GM12878 (cell line): Measurements from ENCODE around the gene SVOP. TPM values are rescaled to one million over a fixed set of nuclear protein-coding genes. Genes with fewer than 3 reads are reported as not detected.

Experiments used
- CREB1 ChIP-seq: IDR thresholded peaks from 2 replicates; pipeline ENCODE4 v1.6.1; 2012; ENCODE audit warnings: low read depth, mild to moderate bottlenecking, inconsistent platforms
- CTCF ChIP-seq, 3 experiments: IDR thresholded peaks in 2 of 3; conservative IDR thresholded peaks in 1 of 3; 2 replicates each; pipeline ENCODE4 v1.5.1; 2011; ENCODE audit warnings: low read depth in 3 of 3, low read length in 3 of 3, mild to moderate bottlenecking in 3 of 3, control low read depth in 2 of 3, moderate library complexity in 2 of 3, inconsistent platforms in 1 of 3, mixed read lengths in 1 of 3; ENCODE audit not compliant: control insufficient read depth in 2 of 3, insufficient read depth in 1 of 3; ENCODE audit errors: extremely low read depth in 1 of 3
- EP300 ChIP-seq, 2 experiments: fragments of 150-350 bp in 1 of 2; IDR thresholded peaks; 2 replicates each; pipeline ENCODE4 v1.6.1; 2011 to 2012; ENCODE audit warnings: low read depth in 2 of 2, low read length in 2 of 2, borderline replicate concordance in 1 of 2, improper control_type of control experiment in 1 of 2, inconsistent platforms in 1 of 2; ENCODE audit not compliant: control insufficient read depth in 1 of 2
- GATAD2B ChIP-seq: fragments of 450-650 bp; conservative IDR thresholded peaks from 2 replicates; pipeline ENCODE4 v1.6.1; 2017; ENCODE audit warnings: low read depth, mild to moderate bottlenecking, moderate library complexity
- HDGF ChIP-seq: fragments of 450-650 bp; IDR thresholded peaks from 2 replicates; pipeline ENCODE4 v1.6.1; 2016; ENCODE audit warnings: antibody characterized with exemption
- IRF4 ChIP-seq: IDR thresholded peaks from 2 replicates; pipeline ENCODE4 v1.6.1; 2011; ENCODE audit warnings: low read depth, low read length
- KLF5 ChIP-seq: fragments of 450-650 bp; IDR thresholded peaks from 2 replicates; pipeline ENCODE4 v1.6.1; 2014; ENCODE audit warnings: mild to moderate bottlenecking; ENCODE audit not compliant: partially characterized antibody
- MTA3 ChIP-seq: IDR thresholded peaks from 2 replicates; pipeline ENCODE4 v1.6.1; 2012; ENCODE audit warnings: low read length, inconsistent platforms, borderline replicate concordance
- NFYA ChIP-seq: IDR thresholded peaks from 2 replicates; pipeline ENCODE4 v1.6.1; 2011; ENCODE audit warnings: low read depth, mild to moderate bottlenecking, low read length, improper control_type of control experiment, borderline replicate concordance
- POLR2A ChIP-seq: IDR thresholded peaks from 2 replicates; pipeline ENCODE4 v1.6.1; 2011; ENCODE audit warnings: low read depth, mild to moderate bottlenecking, low read length
- POLR2AphosphoS2 ChIP-seq: IDR thresholded peaks from 2 replicates; pipeline ENCODE4 v1.6.1; 2011; ENCODE audit warnings: low read depth, mild to moderate bottlenecking, low read length, improper control_type of control experiment, moderate library complexity
- RAD51 ChIP-seq: fragments of 450-650 bp; IDR thresholded peaks from 2 replicates; pipeline ENCODE4 v1.6.1; 2016; ENCODE audit warnings: moderate library complexity, mild to moderate bottlenecking, inconsistent platforms
- SP1 ChIP-seq: IDR thresholded peaks from one replicate; pipeline ENCODE4 v1.6.1; 2011; ENCODE audit warnings: low read depth, low read length
- USF2 ChIP-seq: IDR thresholded peaks from 2 replicates; pipeline ENCODE4 v1.6.1; 2011; ENCODE audit warnings: low read depth, low read length, improper control_type of control experiment, borderline replicate concordance
- polyA plus RNA-seq, 11 experiments: library from polyadenylated mRNA; depleted of rRNA in 4 of 11; unstranded in 6 of 11; stranded (reverse) in 5 of 11; fragments of >200 nt; fragmentation: Nextera tagmentation in 4 of 11; fragmentation: Illumina TruSeq in 1 of 11; extraction: Ambion mirVana in 4 of 11; extraction: Trizol in 1 of 11; gene quantifications; 1 replicate in 1 of 11; 2 replicates in 10 of 11; pipeline versions ENCODE4 v1.2.1 to v1.2.3, GENCODE V29; 2011 to 2016; ENCODE audit warnings: inconsistent platforms in 2 of 11, missing spikeins in 2 of 11, low read depth in 1 of 11
- total RNA-seq, 4 experiments: library from RNA; depleted of rRNA in 3 of 4; stranded (reverse); fragments of >200 nt in 3 of 4; fragmentation: Illumina TruSeq in 1 of 4; extraction: Trizol in 1 of 4; gene quantifications; 2 replicates each; pipeline versions ENCODE4 v1.2.1 to v1.2.3, GENCODE V29; 2013 to 2021
- TF ChIP-seq, protein P1 (sequence below): fragments of 450-650 bp; IDR thresholded peaks from 2 replicates; pipeline ENCODE4 v1.6.1; 2016; ENCODE audit warnings: mild to moderate bottlenecking
- TF ChIP-seq, protein P2 (sequence below): fragments of 150-350 bp; IDR thresholded peaks from 2 replicates; pipeline ENCODE4 v1.6.1; 2016; ENCODE audit warnings: low read depth, low read length
- TF ChIP-seq, protein P3 (sequence below): fragments of 450-650 bp; IDR thresholded peaks from 2 replicates; pipeline ENCODE4 v1.6.1; 2016; ENCODE audit warnings: mild to moderate bottlenecking, moderate library complexity, borderline replicate concordance

Gene SVOP
- total and polyA plus RNA-seq, 10 of the 15 experiments (the other 5 are each of a cell fraction or from before 2014, with no cell fraction given), result under 0.01 TPM; not detected in 9

DNA sequence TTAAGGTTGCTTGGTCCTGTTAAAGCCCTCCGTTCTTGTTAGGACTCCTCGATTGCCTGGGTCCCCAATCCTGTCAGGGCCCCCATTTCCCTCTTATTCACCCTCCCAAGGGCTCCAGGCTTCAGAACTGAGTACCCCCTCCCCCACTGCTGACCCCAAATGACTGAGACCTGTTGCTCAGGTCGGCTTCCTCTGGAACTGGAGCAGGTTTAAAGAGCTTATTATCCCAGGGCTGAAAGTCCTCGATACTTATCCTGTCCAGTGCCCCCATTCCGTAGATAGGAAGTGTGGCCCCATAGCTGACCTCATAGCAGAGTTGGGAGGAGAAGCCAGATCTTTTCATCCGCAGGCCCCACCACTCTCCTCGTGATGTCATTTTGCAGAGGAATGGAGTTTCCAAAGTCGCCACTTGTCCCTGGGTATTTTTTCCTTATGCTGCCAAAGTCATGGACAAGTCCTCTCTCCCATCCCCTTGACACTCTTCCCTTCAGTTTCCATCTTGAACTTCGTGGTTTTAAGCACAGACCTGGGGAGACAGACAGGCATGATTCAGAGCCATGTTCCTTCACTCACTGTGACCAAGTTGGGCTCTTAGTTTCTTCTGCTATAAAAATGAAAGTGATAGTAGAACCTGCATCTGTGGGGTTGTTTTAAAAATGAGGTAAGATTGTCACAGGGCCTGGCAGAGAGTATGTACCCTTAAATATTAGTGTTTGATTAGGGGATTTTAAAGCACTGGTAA lies 32.7 kb upstream of the SVOP start (continued):
- no peak for TF ChIP-seq CTCF (IDR thresholded peaks at IDR 0.05 in 2 of 3, conservative IDR thresholded peaks at IDR 0.05 in 1 of 3; ENCODE audit: control insufficient read depth in 2 of 3, extremely low read depth in 1 of 3, insufficient read depth in 1 of 3, low read depth in 3 of 3, low read length in 3 of 3)
- no peak for TF ChIP-seq NFYA
- TF ChIP-seq POLR2A, result peak; percentile 60
- no peak; the same call in 1 of the 2 replicates for TF ChIP-seq MTA3
- TF ChIP-seq IRF4, result no peak
- no peak for TF ChIP-seq GATAD2B
- peak; percentile 48; the same call in 1 of the 2 replicates for TF ChIP-seq RAD51
- TF ChIP-seq, protein P1, sequence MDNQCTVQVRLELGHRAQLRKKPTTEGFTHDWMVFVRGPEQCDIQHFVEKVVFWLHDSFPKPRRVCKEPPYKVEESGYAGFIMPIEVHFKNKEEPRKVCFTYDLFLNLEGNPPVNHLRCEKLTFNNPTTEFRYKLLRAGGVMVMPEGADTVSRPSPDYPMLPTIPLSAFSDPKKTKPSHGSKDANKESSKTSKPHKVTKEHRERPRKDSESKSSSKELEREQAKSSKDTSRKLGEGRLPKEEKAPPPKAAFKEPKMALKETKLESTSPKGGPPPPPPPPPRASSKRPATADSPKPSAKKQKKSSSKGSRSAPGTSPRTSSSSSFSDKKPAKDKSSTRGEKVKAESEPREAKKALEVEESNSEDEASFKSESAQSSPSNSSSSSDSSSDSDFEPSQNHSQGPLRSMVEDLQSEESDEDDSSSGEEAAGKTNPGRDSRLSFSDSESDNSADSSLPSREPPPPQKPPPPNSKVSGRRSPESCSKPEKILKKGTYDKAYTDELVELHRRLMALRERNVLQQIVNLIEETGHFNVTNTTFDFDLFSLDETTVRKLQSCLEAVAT, result no peak
- no peak for TF ChIP-seq POLR2AphosphoS2
- TF ChIP-seq HDGF, result no peak
- no peak for TF ChIP-seq KLF5
- TF ChIP-seq USF2, result no peak
- TF ChIP-seq CREB1, result no peak
- TF ChIP-seq, protein P2, sequence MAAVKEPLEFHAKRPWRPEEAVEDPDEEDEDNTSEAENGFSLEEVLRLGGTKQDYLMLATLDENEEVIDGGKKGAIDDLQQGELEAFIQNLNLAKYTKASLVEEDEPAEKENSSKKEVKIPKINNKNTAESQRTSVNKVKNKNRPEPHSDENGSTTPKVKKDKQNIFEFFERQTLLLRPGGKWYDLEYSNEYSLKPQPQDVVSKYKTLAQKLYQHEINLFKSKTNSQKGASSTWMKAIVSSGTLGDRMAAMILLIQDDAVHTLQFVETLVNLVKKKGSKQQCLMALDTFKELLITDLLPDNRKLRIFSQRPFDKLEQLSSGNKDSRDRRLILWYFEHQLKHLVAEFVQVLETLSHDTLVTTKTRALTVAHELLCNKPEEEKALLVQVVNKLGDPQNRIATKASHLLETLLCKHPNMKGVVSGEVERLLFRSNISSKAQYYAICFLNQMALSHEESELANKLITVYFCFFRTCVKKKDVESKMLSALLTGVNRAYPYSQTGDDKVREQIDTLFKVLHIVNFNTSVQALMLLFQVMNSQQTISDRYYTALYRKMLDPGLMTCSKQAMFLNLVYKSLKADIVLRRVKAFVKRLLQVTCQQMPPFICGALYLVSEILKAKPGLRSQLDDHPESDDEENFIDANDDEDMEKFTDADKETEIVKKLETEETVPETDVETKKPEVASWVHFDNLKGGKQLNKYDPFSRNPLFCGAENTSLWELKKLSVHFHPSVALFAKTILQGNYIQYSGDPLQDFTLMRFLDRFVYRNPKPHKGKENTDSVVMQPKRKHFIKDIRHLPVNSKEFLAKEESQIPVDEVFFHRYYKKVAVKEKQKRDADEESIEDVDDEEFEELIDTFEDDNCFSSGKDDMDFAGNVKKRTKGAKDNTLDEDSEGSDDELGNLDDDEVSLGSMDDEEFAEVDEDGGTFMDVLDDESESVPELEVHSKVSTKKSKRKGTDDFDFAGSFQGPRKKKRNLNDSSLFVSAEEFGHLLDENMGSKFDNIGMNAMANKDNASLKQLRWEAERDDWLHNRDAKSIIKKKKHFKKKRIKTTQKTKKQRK, result no peak
- TF ChIP-seq, protein P3, sequence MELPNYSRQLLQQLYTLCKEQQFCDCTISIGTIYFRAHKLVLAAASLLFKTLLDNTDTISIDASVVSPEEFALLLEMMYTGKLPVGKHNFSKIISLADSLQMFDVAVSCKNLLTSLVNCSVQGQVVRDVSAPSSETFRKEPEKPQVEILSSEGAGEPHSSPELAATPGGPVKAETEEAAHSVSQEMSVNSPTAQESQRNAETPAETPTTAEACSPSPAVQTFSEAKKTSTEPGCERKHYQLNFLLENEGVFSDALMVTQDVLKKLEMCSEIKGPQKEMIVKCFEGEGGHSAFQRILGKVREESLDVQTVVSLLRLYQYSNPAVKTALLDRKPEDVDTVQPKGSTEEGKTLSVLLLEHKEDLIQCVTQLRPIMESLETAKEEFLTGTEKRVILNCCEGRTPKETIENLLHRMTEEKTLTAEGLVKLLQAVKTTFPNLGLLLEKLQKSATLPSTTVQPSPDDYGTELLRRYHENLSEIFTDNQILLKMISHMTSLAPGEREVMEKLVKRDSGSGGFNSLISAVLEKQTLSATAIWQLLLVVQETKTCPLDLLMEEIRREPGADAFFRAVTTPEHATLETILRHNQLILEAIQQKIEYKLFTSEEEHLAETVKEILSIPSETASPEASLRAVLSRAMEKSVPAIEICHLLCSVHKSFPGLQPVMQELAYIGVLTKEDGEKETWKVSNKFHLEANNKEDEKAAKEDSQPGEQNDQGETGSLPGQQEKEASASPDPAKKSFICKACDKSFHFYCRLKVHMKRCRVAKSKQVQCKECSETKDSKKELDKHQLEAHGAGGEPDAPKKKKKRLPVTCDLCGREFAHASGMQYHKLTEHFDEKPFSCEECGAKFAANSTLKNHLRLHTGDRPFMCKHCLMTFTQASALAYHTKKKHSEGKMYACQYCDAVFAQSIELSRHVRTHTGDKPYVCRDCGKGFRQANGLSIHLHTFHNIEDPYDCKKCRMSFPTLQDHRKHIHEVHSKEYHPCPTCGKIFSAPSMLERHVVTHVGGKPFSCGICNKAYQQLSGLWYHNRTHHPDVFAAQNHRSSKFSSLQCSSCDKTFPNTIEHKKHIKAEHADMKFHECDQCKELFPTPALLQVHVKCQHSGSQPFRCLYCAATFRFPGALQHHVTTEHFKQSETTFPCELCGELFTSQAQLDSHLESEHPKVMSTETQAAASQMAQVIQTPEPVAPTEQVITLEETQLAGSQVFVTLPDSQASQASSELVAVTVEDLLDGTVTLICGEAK, result peak; percentile 37; the same call in 1 of the 2 replicates
- no peak for TF ChIP-seq SP1
- TF ChIP-seq EP300 (IDR thresholded peaks at IDR 0.05; ENCODE audit: borderline replicate concordance in 1 of 2, control insufficient read depth in 1 of 2, low read depth in 2 of 2, low read length in 2 of 2), result no peak
